ENCODE results near the gene NUP98.
"Not testable (repeated sequence)": the region's sequence is repeated elsewhere in the genome, so short reads cannot be mapped to it uniquely, and the experiment has no call there.

NUP98 gene

DNA sequence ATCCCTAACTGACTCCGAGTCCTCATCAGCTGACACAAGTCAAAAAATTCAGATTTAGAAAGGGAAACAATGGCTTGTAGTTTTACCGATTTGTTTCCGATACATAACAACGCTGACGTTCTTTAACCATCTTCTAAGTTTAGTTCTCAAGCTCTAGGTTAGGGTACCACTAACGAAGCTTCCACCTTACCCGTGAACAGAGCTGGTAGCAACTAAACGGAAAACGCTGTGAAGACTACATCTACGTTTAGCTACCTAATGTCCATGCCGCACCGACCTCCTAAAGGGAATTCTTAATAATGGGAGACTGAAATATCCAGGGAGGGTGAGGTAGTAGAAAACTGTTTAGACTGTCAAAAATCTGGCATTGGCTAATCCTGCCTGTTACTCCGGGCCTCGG, 1.0 kb downstream of the NUP98 start:
- DNase-seq = no peak

DNA sequence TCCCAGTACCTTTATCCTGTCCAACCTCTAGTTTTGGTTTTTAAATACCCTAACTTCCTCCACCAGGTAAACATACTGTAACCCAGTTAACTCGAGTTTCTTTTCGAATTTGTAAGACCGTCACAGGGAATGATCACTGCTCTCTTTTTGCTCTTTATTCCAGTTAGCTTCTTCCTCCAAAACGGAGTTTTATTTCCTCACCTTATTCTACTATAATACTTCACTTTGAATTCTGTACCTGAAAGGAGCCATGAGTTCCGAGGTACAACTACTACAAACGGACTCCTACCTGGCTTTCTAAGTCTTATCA, 1.4 kb downstream of the NUP98 start:
- DNase-seq = no peak

DNA sequence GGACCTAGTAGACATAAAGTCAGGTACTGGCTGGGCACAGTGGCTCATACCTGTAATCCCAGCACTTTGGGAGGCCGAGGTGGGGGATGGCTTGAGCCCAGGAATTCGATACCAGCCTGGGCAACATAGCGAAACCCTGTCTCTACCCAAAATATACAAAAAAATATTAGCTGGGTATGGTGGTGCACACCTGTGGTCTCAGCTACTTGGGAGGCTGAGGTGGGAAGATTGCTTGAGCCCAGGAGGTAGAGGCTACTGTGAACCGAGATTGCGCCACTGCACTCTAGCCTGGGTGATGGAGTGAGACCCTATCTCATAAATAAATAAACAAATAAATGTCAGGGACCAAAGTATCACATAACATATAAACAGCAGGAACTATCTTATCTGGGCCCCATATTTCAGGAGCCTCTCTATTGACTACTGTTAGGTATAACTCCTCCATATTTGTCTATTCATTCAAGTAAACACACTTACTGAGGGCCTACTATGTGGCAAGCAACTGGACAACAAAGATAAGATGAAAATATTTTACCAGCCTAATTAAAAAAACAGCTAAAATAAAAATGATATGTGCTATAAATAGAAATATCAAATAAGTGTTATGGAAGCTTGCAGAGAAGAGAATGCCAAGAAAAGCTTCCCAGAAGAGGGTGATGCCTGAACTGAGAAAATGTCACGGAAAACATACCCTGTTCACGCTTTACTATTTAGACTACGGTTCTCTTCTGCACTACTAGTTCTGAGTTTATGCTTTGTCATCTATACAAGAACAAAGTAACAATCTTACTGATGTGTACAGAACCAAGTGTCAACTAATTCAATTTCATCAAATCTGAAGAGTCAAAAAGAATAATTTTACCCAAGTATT, 2.0 kb downstream of the NUP98 start:
- DNase-seq = no peak

DNA sequence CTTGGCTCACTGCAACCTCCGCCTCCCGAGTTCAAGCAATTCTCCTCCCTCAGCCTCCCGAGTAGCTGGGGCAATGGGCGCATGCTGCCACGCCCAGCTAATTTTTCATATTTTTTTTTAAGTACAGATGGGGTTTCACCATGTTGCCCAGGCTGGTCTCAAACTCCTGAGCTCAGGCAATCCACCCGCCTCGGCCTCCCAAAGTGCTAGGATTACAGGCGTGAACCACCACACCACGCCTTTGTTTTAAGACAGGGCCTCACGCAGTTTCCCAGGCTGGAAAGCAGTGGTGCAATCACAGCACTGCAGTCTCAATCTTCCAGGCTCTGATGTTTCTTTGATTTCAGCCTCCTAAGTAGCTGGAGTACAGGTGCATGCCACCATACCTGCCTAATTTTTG, 3.0 kb downstream of the NUP98 start:
- not testable (repeated sequence) for DNase-seq

DNA sequence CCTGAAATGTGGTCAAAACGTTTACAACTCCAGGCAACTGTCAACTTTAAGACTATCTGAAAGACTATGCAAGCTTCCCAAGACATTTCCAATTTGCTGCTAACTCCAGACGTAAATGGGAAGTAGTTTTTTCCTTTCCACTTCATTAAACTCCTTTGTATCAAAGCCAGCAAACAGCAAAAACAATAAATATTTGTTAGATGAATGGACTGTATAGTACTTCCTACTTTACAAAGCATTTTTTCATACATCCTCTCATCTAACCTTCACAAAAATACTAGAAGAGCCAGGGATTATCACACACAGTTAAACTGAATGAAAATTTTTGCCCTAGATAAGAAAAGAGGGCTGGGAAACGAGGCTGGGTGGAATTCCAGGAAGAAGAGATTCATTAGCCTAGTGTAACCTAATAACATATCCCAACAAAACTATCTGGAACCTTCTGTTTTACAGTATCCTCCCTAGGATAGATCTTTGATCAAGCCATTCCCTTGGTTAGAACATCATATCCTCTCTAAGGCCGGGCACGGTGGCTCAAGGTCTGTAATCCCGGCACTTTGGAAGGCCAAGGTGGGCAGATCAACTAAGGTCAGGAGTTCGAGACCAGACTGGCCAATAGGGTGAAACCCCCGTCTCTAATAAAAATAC, 10.4 kb downstream of the NUP98 start:
- no peak for DNase-seq

DNA sequence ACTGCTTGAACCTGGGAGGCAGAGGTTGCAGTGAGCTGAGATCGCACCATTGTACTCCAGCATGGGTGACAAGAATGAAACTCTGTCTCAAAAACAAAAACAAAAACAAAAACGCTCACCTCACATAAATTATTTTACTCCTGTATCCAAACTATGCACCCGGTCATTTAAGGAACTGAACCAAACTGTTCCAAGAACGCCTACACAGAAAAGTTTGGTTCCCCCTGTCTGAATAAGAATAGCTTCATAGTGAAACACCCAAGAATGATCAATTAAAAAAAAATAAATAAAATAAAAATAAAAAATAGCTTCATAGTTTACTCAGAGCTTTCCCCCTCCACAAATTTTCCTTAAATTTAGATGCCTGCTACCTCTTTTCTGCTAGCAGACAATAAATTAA, 13.7 kb downstream of the NUP98 start:
- DNase-seq = no peak

DNA sequence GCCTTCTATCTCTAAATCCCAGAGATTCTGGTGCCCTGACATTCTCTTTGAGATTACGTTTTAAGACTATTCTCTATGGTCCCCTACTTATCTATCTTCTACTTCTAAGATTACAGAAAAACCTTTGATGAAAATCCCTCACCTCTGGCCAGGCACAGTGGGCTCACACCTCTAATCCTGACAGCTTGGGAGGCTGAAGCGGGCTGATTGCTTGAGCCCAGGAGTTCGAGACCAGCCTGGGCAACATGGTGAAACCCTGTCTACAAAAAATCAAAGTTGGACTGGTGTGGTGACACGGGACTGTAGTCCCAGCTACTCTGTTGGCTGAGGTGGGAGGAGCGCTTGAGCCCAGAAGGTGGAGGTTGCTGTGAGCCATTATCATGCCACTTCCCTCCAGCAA, 14.4 kb downstream of the NUP98 start:
- no peak for DNase-seq

DNA sequence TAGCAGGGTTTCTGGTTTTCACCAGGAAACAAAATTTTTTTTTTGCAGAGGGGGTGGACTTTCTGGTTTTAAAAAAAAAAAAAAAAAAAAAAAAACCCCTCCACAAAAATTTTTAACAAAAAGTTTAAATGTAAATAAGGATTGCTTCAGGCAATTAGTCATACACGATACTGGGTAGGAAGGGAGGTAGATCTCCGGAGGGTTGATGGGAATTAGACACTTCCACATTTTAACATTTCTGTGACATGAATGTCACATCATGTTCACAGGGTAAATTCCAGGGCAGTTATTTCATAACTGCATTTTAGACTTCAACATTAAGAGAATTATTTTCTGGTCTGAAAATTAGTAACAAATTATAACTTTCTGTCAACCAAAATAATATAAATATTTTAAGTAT, 15.9 kb downstream of the NUP98 start:
- DNase-seq = no peak

DNA sequence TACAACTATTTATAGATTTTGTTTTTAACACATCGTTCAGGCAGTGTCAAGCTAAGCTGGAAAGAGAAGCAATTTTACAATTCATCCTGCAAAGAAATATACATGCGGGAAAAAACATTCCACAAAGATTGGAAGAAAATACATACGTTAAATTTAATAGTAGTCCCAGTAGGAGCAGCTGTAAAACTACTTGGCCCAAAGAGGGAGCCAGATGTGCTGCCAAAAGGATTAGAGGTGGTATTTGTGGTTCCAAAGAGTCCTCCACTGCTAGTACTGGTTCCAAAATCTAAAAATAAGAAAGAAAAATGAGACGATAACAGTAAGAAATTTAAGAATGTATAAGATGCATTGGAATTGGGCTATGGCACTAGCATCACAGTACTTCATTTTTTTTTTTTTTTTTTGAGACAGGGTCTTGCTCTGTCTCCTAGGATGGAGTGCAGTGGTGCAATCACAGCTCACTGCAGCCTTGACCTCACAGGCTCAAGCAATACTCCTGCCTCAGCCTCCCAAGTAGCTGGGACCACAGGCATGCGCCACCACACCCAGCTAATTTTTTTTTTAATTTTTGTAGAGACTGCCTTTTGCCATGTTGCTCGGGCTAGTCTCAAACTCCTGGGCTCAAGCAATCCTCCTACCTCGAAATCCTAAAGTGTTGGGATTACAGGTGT, 21.5 kb downstream of the NUP98 start:
- DNase-seq = no peak

DNA sequence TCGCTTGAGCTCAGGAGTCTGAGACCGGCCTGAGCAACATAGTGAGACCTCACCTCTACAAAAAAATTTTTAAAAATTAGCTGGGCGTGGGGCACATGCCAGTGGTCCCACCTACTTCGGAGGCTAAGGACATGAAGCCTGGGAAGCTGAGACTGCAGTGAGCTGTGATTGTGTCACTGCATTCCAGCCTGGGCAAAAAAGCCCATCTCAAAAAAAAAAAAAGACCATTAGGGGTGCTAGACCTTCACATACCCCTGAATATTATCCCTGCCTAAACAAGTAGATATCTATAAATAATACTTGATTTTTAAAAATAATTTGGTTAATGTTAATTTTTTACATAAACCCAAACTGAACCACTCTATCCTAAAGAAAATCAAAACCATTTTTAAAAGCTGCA, 24.2 kb downstream of the NUP98 start:
- no peak for DNase-seq

DNA sequence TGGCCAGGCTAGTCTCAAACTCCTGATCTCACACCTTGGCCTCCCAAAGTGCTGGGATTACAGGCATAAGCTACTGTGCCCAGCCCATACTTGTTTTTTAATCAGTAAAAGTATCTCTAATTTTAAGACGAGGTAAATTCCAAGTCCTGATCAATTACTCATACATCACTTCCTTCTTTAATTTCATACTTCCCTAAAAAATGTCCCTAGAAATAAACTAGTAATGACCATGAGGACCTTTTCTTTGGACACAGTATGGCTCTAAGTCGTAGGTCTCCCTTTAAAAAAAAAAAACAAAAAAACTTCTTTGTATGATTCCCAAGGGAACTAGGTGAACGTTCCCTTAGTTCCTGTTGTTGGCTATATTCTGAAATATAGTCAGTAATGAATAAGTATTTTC, 29.8 kb downstream of the NUP98 start:
- no peak for DNase-seq

DNA sequence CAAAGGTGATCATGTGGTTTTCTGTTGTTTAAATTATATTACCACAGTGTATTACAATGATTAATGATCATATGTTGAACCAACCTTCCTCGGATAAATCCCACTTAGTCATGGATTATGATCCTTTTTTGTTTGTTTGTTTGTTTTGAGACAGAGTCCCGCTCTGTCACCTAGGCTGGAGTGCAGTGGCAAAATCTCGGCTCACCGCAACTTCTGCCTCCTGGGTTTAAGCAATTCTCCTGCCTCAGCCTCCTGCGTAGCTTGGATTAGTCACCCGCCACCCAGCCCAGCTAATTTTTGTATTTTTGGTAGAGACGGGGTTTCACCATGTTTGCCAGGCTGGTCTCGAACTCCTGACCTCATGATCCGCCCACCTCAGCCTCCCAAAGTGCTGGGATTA, 30.5 kb downstream of the NUP98 start:
- not testable (repeated sequence) for DNase-seq

DNA sequence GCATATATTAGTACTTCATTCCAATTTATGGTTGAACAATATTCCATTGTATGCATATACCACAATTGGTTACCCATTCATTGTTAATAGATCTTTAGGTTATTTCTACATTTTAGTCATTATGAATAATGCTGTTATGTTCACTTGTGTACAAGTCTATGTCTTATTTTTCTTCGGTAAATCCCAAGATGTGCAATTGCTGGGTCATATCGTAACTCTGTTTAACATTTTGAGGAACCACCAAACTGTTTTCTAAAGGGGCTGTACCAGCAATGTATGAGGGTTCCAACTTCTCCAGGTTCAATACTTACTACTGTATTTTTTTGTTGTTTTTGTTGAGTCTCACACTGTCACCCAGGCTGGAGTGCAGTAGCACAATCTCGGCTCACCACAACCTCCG, 33.1 kb downstream of the NUP98 start:
- DNase-seq = no peak

DNA sequence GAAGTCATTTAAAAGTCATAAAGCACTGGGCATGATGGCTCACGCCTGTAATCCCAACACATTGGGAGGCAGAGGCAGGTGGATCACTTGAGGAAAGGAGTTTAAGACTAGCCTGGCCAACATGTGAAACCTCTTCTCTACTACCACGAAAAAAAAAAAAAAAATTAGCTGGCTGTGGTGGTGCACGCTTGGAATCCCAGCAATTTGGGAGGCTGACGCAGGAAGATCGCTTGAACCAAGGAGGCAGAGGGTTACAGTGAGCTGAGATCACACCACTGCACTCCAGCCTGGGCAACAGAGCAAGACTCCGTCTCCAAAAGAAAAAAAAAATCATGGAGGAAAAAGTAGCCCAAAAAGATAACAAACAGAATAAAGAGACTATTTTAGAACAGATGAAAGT, 42.2 kb downstream of the NUP98 start:
- no peak for DNase-seq

DNA sequence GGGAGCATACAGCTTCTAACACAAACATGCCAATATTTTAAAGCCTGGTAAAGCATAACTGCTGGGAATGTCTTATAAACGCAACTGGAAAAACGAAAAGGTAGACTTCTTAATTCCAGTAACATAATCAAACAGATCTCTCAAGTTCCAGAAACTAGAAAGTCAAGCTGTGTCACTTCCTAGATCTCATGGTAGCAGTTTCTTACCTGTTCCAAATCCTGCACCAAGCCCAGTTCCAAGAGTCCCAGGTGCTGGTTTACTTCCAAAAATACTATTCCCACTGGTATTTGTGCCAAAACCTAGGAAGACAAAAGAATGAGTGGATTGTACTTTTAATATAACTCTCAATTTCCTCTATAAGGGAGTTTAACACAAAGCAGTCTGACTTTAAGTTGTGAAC, 44.2 kb downstream of the NUP98 start:
- DNase-seq = no peak

DNA sequence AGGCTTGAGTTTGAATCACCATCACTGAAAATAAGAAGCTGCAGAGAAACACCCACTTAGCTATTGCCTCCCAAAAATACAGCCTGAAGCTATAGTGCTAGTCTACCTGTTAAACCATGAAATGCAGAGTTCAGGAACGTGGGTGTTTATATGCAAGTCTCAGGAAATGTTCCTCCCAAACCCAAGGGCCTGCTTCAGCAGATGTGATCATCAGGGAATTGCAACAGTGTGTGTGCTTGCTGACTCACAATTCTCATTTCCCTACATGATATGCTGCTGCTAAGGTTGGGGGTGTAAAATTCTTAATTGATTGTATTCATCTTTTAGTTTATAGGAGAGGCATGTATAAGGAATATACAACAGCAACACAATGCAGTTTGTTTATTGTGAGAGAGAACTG, 49.6 kb downstream of the NUP98 start:
- no peak for DNase-seq

DNA sequence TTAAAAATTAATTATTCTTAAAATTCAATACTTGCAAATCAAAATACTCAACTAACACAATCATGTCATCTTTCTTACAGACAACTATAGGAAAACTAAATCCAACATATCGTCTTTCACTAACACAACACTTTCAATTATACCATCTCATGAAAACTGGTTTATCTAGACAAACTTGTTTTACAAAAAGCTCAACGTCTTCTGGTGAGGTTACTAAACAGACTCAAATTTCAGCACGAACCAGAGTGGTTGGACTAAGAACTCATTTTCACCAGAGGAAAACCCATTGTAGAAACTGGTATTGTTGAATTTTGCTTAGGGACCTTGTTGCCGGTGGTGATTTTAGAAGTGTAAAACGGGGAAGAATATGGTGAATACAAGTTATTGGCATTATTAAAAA, 52.2 kb downstream of the NUP98 start:
- no peak for DNase-seq

DNA sequence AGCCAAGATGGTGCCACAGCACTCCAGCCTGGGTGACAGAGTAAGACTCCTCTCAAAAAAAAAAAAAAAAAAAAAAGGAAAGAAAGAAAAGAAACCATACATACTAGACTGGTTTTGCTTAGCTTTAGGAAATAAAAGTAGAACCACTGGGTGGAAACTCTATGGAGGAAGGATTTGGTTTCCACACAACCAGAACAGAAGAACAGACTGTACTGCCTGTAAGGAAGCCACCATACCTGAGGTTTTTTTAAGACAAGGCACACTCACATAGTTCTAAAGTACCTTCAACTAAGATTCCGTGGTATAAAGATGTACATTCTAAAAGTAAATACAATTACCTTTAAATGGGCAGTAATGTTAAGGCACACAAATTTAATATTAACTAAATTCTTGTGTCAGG, 58.6 kb downstream of the NUP98 start:
- DNase-seq = no peak

DNA sequence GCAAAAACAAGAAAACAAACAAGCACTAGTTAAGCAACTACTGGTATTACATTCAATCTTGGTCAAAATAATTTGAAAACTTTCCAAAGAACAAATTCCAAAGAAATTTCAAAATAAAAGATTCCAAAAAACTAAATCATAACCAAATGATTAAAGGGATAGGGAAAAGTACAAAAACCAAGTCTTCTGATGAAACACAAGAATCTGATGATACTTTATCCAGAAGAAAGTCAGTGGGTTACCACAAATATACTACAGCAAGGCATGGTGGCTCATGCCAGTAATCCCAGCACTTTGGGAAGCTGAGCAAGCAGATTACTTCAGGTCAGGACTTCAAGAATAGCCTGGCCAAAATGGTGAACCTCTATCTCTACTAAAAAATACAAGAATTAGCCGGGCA, 59.1 kb downstream of the NUP98 start:
- no peak for DNase-seq

DNA sequence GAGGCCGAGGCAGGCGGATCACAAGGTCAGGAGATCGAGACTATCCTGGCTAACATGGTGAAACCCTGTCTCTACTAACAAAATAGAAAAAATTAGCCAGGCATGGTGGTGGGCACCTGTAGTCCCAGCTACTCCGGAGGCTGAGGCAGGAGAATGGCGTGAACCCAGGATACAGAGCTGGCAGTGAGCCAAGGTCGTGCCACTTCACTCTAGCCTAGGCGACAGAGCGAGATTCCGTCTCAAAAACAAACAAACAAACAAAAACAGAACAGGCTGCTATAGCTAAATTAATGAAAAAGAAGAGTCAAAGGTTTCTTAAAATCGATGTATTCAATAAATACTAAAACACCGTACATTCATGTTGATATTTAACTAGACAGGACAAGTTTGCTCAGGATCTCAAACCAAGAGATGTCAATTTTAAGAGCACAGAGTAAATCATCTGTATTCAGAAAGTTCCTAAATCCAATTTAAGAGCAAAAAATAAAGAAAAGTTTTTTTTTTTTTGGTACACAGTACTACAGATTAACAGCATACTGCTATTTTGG, 59.9 kb downstream of the NUP98 start:
- DNase-seq = no peak

DNA sequence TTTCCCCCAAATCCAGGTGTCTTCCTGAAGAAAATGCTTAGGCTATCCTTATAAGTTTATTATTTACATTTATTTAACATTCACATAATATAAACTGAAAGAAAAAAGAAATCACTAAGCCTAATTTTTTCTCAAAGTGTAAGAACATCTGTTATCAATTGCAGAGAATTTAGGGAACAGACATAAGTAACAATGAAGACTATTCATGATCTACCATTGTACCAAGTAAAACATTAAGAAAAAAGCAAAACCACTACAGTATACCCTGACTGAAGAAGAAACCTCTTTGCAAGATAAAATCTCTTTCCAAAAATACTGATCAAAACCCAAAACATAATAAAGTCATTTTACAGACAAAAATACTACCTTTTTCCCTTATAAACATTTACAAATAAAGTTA, 60.5 kb downstream of the NUP98 start:
- no peak for DNase-seq

DNA sequence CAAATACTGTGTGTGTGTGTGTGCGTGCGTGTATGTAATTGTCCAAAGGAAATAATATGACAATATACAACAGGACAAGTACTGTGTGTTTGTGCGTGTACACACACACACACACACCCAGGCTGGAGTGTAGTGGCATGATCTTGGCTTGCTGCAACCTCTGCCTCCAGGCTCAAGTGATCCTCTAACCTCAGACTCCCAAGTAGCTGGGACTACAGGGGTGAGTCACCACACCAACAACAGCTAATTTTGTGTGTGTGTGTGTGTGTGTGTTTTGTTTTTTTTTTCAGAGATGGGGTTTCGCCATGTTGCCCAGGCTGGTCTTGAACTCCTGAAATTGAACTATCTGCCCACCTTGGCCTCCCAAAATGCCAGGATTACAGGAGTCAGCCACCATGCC, 61.5 kb downstream of the NUP98 start:
- DNase-seq = no peak

DNA sequence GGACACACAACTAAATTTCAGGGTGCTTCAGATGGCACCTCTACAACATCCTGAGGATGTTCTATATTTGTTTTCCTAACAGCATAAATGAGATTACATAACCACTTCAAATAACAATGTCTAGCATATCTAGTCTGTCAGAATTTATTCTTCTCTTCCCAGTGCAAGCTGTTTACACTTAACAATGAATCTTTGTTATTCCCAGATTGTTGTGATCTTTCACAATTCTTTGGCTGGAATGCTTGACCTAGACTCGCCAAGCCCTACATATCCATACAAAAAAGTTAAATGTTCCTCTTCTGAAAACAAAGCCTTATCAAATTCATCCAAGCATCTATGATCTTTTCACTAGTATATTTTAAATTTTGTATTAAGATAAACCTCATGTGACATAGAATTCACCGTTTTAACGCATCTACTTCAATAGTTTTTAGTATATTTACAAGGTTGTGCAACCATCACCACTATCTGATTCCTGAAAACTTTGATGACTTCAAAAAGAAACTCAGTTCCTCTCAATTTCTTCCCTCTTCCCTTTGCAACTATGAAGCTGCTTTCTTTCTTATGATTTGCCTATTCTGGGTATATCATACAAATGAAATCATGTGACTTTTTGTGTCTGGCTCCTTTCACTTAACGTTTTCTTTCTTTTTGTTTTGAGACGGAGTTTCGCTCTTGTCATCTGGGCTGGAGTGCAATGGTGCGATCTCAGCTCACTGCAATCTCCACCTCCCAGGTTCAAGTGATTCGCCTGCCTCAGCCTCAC, 64.5 kb downstream of the NUP98 start:
- no peak for DNase-seq
